ENCODE measurements around the gene MRAP.

MRAP gene

DNA sequence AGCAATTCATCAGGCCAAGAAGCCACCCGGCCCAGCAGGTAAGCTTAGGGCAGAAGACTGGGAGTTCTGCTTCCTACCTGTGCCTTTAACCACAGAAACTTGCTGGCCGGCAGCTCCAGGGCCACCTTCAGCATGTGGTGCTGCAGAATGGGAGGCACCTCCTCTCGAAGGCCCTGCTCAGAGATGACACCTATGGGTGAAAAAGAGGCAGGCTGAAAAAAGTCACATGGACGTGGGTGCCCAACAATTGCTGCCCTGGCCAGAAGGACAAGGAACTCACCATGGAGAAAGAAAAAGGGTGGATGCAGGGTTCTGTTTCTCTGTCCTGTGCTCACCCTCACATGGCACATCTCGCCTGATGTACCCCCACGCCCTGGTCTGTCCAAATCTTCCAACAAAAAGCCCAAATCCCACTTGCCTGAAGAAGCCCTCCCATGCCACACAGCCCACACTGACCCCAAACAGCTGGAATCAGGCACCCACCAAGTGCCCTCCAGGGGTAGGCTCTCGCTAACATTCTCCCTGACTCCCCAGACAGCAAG, 61.1 kb downstream of the MRAP start:
- H3K4me3 ChIP-seq (ENCODE audit: low read depth, low read length, poor library complexity, severe bottlenecking) = no peak overlapping the region
- H3K9me2 ChIP-seq (ENCODE audit: low read depth, low read length) = no peaks in the 10 kb centered on the region
- no peak overlapping the region for H3K9ac ChIP-seq (ENCODE audit: low read length)
- H2AFZ ChIP-seq (ENCODE audit: low read length) = no peak overlapping the region
- H3K27me3 ChIP-seq (ENCODE audit: insufficient read depth, low read length) = no peaks in the 10 kb centered on the region
- TF ChIP-seq, protein P1, sequence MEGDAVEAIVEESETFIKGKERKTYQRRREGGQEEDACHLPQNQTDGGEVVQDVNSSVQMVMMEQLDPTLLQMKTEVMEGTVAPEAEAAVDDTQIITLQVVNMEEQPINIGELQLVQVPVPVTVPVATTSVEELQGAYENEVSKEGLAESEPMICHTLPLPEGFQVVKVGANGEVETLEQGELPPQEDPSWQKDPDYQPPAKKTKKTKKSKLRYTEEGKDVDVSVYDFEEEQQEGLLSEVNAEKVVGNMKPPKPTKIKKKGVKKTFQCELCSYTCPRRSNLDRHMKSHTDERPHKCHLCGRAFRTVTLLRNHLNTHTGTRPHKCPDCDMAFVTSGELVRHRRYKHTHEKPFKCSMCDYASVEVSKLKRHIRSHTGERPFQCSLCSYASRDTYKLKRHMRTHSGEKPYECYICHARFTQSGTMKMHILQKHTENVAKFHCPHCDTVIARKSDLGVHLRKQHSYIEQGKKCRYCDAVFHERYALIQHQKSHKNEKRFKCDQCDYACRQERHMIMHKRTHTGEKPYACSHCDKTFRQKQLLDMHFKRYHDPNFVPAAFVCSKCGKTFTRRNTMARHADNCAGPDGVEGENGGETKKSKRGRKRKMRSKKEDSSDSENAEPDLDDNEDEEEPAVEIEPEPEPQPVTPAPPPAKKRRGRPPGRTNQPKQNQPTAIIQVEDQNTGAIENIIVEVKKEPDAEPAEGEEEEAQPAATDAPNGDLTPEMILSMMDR (IDR thresholded peaks at IDR 0.05; ENCODE audit: low read length) = no peak; the same call in 1 of the 2 replicates
- TF ChIP-seq EZH2 (IDR thresholded peaks at IDR 0.05; ENCODE audit: borderline replicate concordance, low read length) = no peak
- no peaks in the 10 kb centered on the region for H3K79me2 ChIP-seq (ENCODE audit: insufficient read depth, low read length)
- no peaks in the 10 kb centered on the region for H4K20me1 ChIP-seq (ENCODE audit: insufficient read depth, low read length)
- H3K36me3 ChIP-seq (ENCODE audit: insufficient read depth, low read length) = peaks cover 98% of the 10 kb centered on the region
- no peaks in the 10 kb centered on the region for H3K9me3 ChIP-seq (ENCODE audit: low read length)
- H3K27ac ChIP-seq (ENCODE audit: low read depth, low read length, poor library complexity, severe bottlenecking) = no peak overlapping the region
- no peak overlapping the region for H3K4me2 ChIP-seq (ENCODE audit: low read length)
- H3F3A ChIP-seq (ENCODE audit: insufficient read depth, low read length) = no peaks in the 10 kb centered on the region
- no peaks in the 10 kb centered on the region for H3K4me1 ChIP-seq (ENCODE audit: insufficient read depth, low read length, severe bottlenecking)

DNA sequence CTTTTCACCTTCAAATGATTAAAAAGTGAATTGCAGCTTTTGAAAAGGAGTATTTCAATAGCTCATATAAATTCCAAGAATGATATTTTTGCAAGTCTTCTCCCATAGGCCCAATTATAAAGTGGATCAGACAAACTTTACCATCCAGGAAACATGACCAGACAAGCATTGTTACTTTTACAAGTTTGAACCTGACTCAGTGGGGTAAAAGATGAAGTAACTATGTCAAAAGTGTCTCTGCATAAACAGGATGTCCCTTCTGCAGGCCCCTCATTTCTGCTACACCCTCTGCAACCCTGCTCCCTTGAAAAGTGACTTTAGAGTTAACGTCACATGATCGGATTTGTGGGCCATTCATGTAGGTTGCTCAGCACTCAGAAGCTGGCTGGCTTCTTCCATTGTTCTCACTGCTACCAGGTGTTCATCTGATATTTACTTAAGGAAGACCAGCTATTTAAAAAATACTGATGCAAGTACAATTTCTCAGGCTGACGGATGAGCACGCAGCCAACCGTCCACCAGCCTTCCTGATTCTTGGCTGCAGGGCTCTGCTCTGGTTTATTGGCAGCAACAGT, 61.8 kb downstream of the MRAP start:
- Histone ChIP-seq H3K79me2 (ENCODE audit: insufficient read depth, low read length) (no peaks in the 10 kb centered on the region), H3K27me3 (ENCODE audit: insufficient read depth, low read length) (no peaks in the 10 kb centered on the region), H3K9ac (ENCODE audit: low read length) (no peak overlapping the region), H3K4me2 (ENCODE audit: low read length) (no peak overlapping the region), H3K4me1 (ENCODE audit: insufficient read depth, low read length, severe bottlenecking) (no peaks in the 10 kb centered on the region), H3F3A (ENCODE audit: insufficient read depth, low read length) (no peaks in the 10 kb centered on the region), H4K20me1 (ENCODE audit: insufficient read depth, low read length) (no peaks in the 10 kb centered on the region), H3K4me3 (ENCODE audit: low read depth, low read length, poor library complexity, severe bottlenecking) (no peak overlapping the region), H2AFZ (ENCODE audit: low read length) (no peak overlapping the region), H3K27ac (ENCODE audit: low read depth, low read length, poor library complexity, severe bottlenecking) (no peak overlapping the region), H3K36me3 (ENCODE audit: insufficient read depth, low read length) (peaks cover 95% of the 10 kb centered on the region), H3K9me2 (ENCODE audit: low read depth, low read length) (no peaks in the 10 kb centered on the region), H3K9me3 (ENCODE audit: low read length) (no peaks in the 10 kb centered on the region)
- no peak for TF ChIP-seq EZH2 (IDR thresholded peaks at IDR 0.05; ENCODE audit: borderline replicate concordance, low read length)
- TF ChIP-seq, protein P1 (IDR thresholded peaks at IDR 0.05; ENCODE audit: low read length) = no peak
